HL-60 (cell line): ENCODE data around the gene HTR2B.

ENCODE experiments used
- DNase-seq, 2 experiments: peaks; one replicate each; pipeline ENCODE4 v3.0.0-alpha.2; 2010 to 2020; ENCODE audit warnings: low read depth in 1 of 2, low spot score in 1 of 2
- H3K27ac ChIP-seq: fragments of 250-450 bp; sonication (Bioruptor Pico); replicated peaks from 2 replicates; pipeline ENCODE4 v1.5.1; 2020; ENCODE audit warnings: mild to moderate bottlenecking, moderate library complexity
- H3K27me3 ChIP-seq: fragments of 250-450 bp; sonication (Bioruptor Pico); 2 replicates; pipeline ENCODE4 v1.5.1; 2021; ENCODE audit warnings: mild to moderate bottlenecking, moderate library complexity; ENCODE audit not compliant: insufficient read depth, poor library complexity, severe bottlenecking
- H3K4me3 ChIP-seq: replicated peaks from 2 replicates; pipeline ENCODE4 v1.5.1; 2011; ENCODE audit warnings: mild to moderate bottlenecking, control low read depth, low read length; ENCODE audit not compliant: insufficient read depth
- CTCF ChIP-seq: IDR thresholded peaks from one replicate; pipeline ENCODE4 v1.5.1; 2011; ENCODE audit warnings: low read length, control low read depth, inconsistent platforms; ENCODE audit not compliant: insufficient read depth
- GABPA ChIP-seq: IDR thresholded peaks from 2 replicates; pipeline ENCODE4 v1.6.1; 2012; ENCODE audit warnings: low read depth
- POLR2AphosphoS5 ChIP-seq: IDR thresholded peaks from 2 replicates; pipeline ENCODE4 v1.6.1; 2012; ENCODE audit warnings: low read depth
- REST ChIP-seq: IDR thresholded peaks from 2 replicates; pipeline ENCODE4 v1.6.1; 2012; ENCODE audit warnings: low read depth; ENCODE audit not compliant: insufficient replicate concordance
- SPI1 ChIP-seq: IDR thresholded peaks from 2 replicates; pipeline ENCODE4 v1.6.1; 2012; ENCODE audit warnings: low read depth, mild to moderate bottlenecking, borderline replicate concordance

HTR2B gene

GRCh38 chr2:231063347-231063746 is 61.5 kb downstream of the HTR2B start:
- TF ChIP-seq CTCF, result no peak
- TF ChIP-seq SPI1, result peak; percentile 70
- H3K27me3 ChIP-seq, result no peaks in the 10 kb centered on the region
- no peak overlapping the region for H3K4me3 ChIP-seq
- DNase-seq, result no peak
- no peak overlapping the region for H3K27ac ChIP-seq

GRCh38 chr2:231062776-231063175 is 62.1 kb downstream of the HTR2B start:
- TF ChIP-seq CTCF (no peak), SPI1 (no peak), GABPA (no peak), REST (no peak), POLR2AphosphoS5 (no peak)
- H3K27me3 ChIP-seq, result no peaks in the 10 kb centered on the region
- DNase-seq, result no peak

GRCh38 chr2:231059756-231060155 is 65.1 kb downstream of the HTR2B start:
- H3K4me3 ChIP-seq, result no peak overlapping the region
- H3K27ac ChIP-seq, result no peak overlapping the region
- no peak for TF ChIP-seq SPI1
- no peak for TF ChIP-seq GABPA
- TF ChIP-seq CTCF, result no peak
- TF ChIP-seq REST, result no peak
- TF ChIP-seq POLR2AphosphoS5, result no peak
- no peak for DNase-seq
- no peaks in the 10 kb centered on the region for H3K27me3 ChIP-seq

More at GRCh38 chr2:231062776-231063175, 62.1 kb downstream of the HTR2B start:
- Histone ChIP-seq H3K27ac (no peak overlapping the region), H3K4me3 (no peak overlapping the region)

- TF ChIP-seq SPI1 (no peak), CTCF (no peak), REST (no peak), GABPA (no peak), POLR2AphosphoS5 (no peak)
- H3K4me3 ChIP-seq, result no peak overlapping the region
- no peaks in the 10 kb centered on the region for H3K27me3 ChIP-seq
- no peak overlapping the region for H3K27ac ChIP-seq
- no peak for DNase-seq
These were observed 65.9 kb downstream of the HTR2B start for GRCh38 chr2:231058761-231059550.
